HG03439 (cell line): Measurements from ENCODE around the gene GPX8.

Source experiments
- ATAC-seq: cut with Tn5 transposase; IDR thresholded peaks from one replicate; pipeline ENCODE4 v1.9.1; 2021; ENCODE audit warnings: mild to moderate bottlenecking, moderate library complexity; ENCODE audit not compliant: unreplicated experiment

Gene GPX8

GRCh38 chr5:55172051-55172899, 12.3 kb downstream of the GPX8 start:
- ATAC-seq, result peak; percentile 69

GRCh38 chr5:55172937-55173686, 13.1 kb downstream of the GPX8 start, which contains the start of gene CDC20B:
Gene CDC20B (minus strand): TSS chr5:55173177. CDS start chr5:55173000, 177 bp downstream.
- peak; percentile 80 for ATAC-seq

GRCh38 chr5:55173687-55174230, 13.8 kb downstream of the GPX8 start:
- ATAC-seq, result peak; percentile 18

- ATAC-seq, result no peak
Measured at GRCh38 chr5:55175781-55176175, 15.8 kb downstream of the GPX8 start.

GRCh38 chr5:55176176-55176818, 16.3 kb downstream of the GPX8 start:
- no peak for ATAC-seq

GRCh38 chr5:55177078-55177477, 17.1 kb downstream of the GPX8 start:
- ATAC-seq, result no peak

- no peak for ATAC-seq
Measured at GRCh38 chr5:55180016-55180415, 20.0 kb downstream of the GPX8 start.

GRCh38 chr5:55187370-55187769, 27.4 kb downstream of the GPX8 start:
- no peak for ATAC-seq

- ATAC-seq, result no peak
Measured at GRCh38 chr5:55188656-55189540, 28.9 kb downstream of the GPX8 start.

- no peak for ATAC-seq
Measured at GRCh38 chr5:55191165-55191564, 31.2 kb downstream of the GPX8 start.

GRCh38 chr5:55205001-55205400, 45.0 kb downstream of the GPX8 start:
- ATAC-seq, result no peak

GRCh38 chr5:55211184-55211874, 51.4 kb downstream of the GPX8 start:
- ATAC-seq, result no peak
